ENCODE measurements around the gene UGT3A2.

The UGT3A2 gene

GRCh38 chr5:36089989-36090388 lies 23.3 kb upstream of the UGT3A2 start:
- H3K9ac ChIP-seq (ENCODE audit: low read length) = no peak overlapping the region
- H3K9me3 ChIP-seq (ENCODE audit: insufficient read depth, low read length) = no peaks in the 10 kb centered on the region
- no peak for TF ChIP-seq EZH2phosphoT487 (conservative IDR thresholded peaks at IDR 0.05; ENCODE audit: low read length)
- TF ChIP-seq, protein P1, sequence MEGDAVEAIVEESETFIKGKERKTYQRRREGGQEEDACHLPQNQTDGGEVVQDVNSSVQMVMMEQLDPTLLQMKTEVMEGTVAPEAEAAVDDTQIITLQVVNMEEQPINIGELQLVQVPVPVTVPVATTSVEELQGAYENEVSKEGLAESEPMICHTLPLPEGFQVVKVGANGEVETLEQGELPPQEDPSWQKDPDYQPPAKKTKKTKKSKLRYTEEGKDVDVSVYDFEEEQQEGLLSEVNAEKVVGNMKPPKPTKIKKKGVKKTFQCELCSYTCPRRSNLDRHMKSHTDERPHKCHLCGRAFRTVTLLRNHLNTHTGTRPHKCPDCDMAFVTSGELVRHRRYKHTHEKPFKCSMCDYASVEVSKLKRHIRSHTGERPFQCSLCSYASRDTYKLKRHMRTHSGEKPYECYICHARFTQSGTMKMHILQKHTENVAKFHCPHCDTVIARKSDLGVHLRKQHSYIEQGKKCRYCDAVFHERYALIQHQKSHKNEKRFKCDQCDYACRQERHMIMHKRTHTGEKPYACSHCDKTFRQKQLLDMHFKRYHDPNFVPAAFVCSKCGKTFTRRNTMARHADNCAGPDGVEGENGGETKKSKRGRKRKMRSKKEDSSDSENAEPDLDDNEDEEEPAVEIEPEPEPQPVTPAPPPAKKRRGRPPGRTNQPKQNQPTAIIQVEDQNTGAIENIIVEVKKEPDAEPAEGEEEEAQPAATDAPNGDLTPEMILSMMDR (IDR thresholded peaks at IDR 0.05; ENCODE audit: insufficient read depth, low read length, poor library complexity, severe bottlenecking) = peak; percentile 18
- H3K79me2 ChIP-seq (ENCODE audit: insufficient read depth, low read length) = no peaks in the 10 kb centered on the region
- no peaks in the 10 kb centered on the region for H3K27me3 ChIP-seq (ENCODE audit: low read length)
- H3K36me3 ChIP-seq (ENCODE audit: low read length) = no peaks in the 10 kb centered on the region
- no peak overlapping the region for H3K4me2 ChIP-seq (ENCODE audit: low read depth, low read length, poor library complexity, severe bottlenecking)
- no peaks in the 10 kb centered on the region for H4K20me1 ChIP-seq (ENCODE audit: low read depth, low read length)
- no peaks in the 10 kb centered on the region for H3K9me2 ChIP-seq (replicated peaks; ENCODE audit: insufficient read depth, low read length)
- no peak overlapping the region for H3K4me3 ChIP-seq (ENCODE audit: insufficient read depth, low read length, poor library complexity, severe bottlenecking)
- H2AFZ ChIP-seq (ENCODE audit: low read depth, low read length, severe bottlenecking) = no peak overlapping the region
- no peaks in the 10 kb centered on the region for H3F3A ChIP-seq (ENCODE audit: insufficient read depth)
- H3K27ac ChIP-seq (ENCODE audit: low read depth, low read length) = no peak overlapping the region

DNA sequence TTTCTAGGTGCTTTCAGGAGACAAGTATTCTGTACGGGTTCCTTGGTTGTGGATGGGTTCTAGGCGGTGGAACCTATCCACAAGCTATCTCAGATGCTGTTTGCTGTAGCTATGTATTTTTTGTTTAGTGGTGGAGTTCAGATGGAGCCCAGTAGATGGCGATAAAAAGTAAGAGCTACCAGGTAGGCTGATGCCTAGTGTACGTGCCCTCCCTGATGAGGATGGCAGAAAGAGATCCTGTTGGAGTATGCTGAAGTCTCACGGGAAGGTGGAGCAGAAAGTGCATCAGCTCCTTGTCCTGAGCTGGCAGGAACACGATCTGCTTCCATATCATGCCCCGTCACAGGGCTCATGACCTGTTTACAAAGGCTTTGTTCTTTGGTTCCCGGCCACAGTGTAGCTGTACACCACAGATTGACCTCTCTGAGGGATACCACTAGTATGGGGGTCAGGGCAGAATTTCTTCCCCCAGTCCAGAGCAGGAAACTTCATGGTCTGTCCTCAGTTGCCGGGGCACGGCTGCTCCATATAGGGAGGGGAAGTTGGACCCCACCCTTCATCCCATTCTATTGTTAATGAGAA lies 12.6 kb upstream of the UGT3A2 start:
- H3K9me2 ChIP-seq (replicated peaks; ENCODE audit: insufficient read depth, low read length) = no peaks in the 10 kb centered on the region
- no peaks in the 10 kb centered on the region for H3F3A ChIP-seq (ENCODE audit: insufficient read depth)
- no peak overlapping the region for H3K9ac ChIP-seq (ENCODE audit: low read length)
- no peak overlapping the region for H3K4me3 ChIP-seq (ENCODE audit: insufficient read depth, low read length, poor library complexity, severe bottlenecking)
- no peaks in the 10 kb centered on the region for H3K79me2 ChIP-seq (ENCODE audit: insufficient read depth, low read length)
- no peak overlapping the region for H3K27ac ChIP-seq (ENCODE audit: low read depth, low read length)
- no peaks in the 10 kb centered on the region for H3K36me3 ChIP-seq (ENCODE audit: low read length)
- H3K27me3 ChIP-seq (ENCODE audit: low read length) = no peaks in the 10 kb centered on the region
- H2AFZ ChIP-seq (ENCODE audit: low read depth, low read length, severe bottlenecking) = no peak overlapping the region
- no peak overlapping the region for H3K4me2 ChIP-seq (ENCODE audit: low read depth, low read length, poor library complexity, severe bottlenecking)
- H4K20me1 ChIP-seq (ENCODE audit: low read depth, low read length) = no peaks in the 10 kb centered on the region
- no peak for TF ChIP-seq EZH2phosphoT487 (conservative IDR thresholded peaks at IDR 0.05; ENCODE audit: low read length)
- TF ChIP-seq, protein P1 (IDR thresholded peaks at IDR 0.05; ENCODE audit: insufficient read depth, low read length, poor library complexity, severe bottlenecking) = peak; percentile 37
- no peaks in the 10 kb centered on the region for H3K9me3 ChIP-seq (ENCODE audit: insufficient read depth, low read length)

DNA sequence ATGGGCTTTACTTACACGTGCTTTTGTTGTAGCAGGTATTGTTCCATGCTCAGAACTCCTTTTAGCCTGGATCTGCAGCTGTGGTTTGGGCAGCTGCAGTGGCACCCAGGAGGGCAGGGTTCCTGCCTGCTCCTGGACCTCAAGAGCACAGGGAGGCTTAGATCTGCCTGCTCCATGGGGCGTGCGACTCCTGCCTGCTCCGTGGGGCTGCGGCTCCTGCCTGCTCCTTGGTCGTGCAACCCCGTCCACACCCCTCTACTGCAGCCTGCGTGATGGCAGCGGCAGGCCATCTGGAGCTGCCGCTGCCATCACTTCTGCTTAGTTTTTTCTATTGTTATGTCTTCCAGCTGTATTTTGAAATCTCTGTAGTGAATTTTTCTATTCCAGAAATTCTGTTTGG lies 11.7 kb upstream of the UGT3A2 start:
- Histone ChIP-seq H3K9ac (ENCODE audit: low read length) (no peak overlapping the region), H4K20me1 (ENCODE audit: low read depth, low read length) (no peaks in the 10 kb centered on the region), H3K4me2 (ENCODE audit: low read depth, low read length, poor library complexity, severe bottlenecking) (no peak overlapping the region), H3K9me2 (replicated peaks; ENCODE audit: insufficient read depth, low read length) (no peaks in the 10 kb centered on the region), H3K27ac (ENCODE audit: low read depth, low read length) (no peak overlapping the region), H3K79me2 (ENCODE audit: insufficient read depth, low read length) (no peaks in the 10 kb centered on the region), H3K9me3 (ENCODE audit: insufficient read depth, low read length) (no peaks in the 10 kb centered on the region), H3F3A (ENCODE audit: insufficient read depth) (no peaks in the 10 kb centered on the region), H2AFZ (ENCODE audit: low read depth, low read length, severe bottlenecking) (no peak overlapping the region), H3K27me3 (ENCODE audit: low read length) (no peaks in the 10 kb centered on the region), H3K4me3 (ENCODE audit: insufficient read depth, low read length, poor library complexity, severe bottlenecking) (no peak overlapping the region), H3K36me3 (ENCODE audit: low read length) (no peaks in the 10 kb centered on the region)
- TF ChIP-seq, protein P1 (IDR thresholded peaks at IDR 0.05; ENCODE audit: insufficient read depth, low read length, poor library complexity, severe bottlenecking) = no peak
- TF ChIP-seq EZH2phosphoT487 (conservative IDR thresholded peaks at IDR 0.05; ENCODE audit: low read length) = no peak
